ENCODE results near the gene OR10G3.
"Not testable (repeated sequence)": the region's sequence is repeated elsewhere in the genome, so short reads cannot be mapped to it uniquely, and the experiment has no call there.

The OR10G3 gene

GRCh38 chr14:21579976-21580375 is at the start of gene OR10G3:
Gene OR10G3 (minus strand): TSS chr14:21580076. CDS start chr14:21570744, 9,332 bp downstream.
- DNase-seq (ENCODE audit: extremely low spot score, insufficient read length, low read depth) (no peak), FAIRE-seq (no peak)

- FAIRE-seq (no peak), DNase-seq (ENCODE audit: extremely low spot score, insufficient read length, low read depth) (no peak)
These were observed 46.8 kb upstream of the OR10G3 start for GRCh38 chr14:21626491-21627230.

- DNase-seq (ENCODE audit: extremely low spot score, insufficient read length, low read depth): no peak
- no peak for FAIRE-seq
These were observed 37.7 kb upstream of the OR10G3 start for GRCh38 chr14:21617614-21618013.

GRCh38 chr14:21614240-21614639 is 34.4 kb upstream of the OR10G3 start:
- FAIRE-seq (no peak), DNase-seq (ENCODE audit: extremely low spot score, insufficient read length, low read depth) (no peak)

- DNase-seq (ENCODE audit: extremely low spot score, insufficient read length, low read depth): no peak
- FAIRE-seq: no peak
These were observed 32.4 kb upstream of the OR10G3 start for GRCh38 chr14:21612324-21612723.

GRCh38 chr14:21602181-21602580 is 22.3 kb upstream of the OR10G3 start:
- not testable (repeated sequence) for DNase-seq (ENCODE audit: extremely low spot score, insufficient read length, low read depth); FAIRE-seq

GRCh38 chr14:21589317-21589716 is 9.4 kb upstream of the OR10G3 start:
- no peak for FAIRE-seq
- no peak for DNase-seq (ENCODE audit: extremely low spot score, insufficient read length, low read depth)

GRCh38 chr14:21575661-21576060 is 4.2 kb downstream of the OR10G3 start:
- no peak for DNase-seq (ENCODE audit: extremely low spot score, insufficient read length, low read depth)
- no peak for FAIRE-seq

GRCh38 chr14:21572604-21573003 is 7.3 kb downstream of the OR10G3 start:
- DNase-seq (ENCODE audit: extremely low spot score, insufficient read length, low read depth) (no peak), FAIRE-seq (no peak)

GRCh38 chr14:21558703-21559170 is 21.1 kb downstream of the OR10G3 start:
- FAIRE-seq (no peak), DNase-seq (ENCODE audit: extremely low spot score, insufficient read length, low read depth) (no peak)

GRCh38 chr14:21557084-21557901 is 22.6 kb downstream of the OR10G3 start:
- DNase-seq (ENCODE audit: extremely low spot score, insufficient read length, low read depth): peak; percentile 45
- FAIRE-seq: peak; percentile 81

GRCh38 chr14:21556378-21557083 is 23.3 kb downstream of the OR10G3 start:
- FAIRE-seq (no peak), DNase-seq (ENCODE audit: extremely low spot score, insufficient read length, low read depth) (no peak)

GRCh38 chr14:21553266-21553665 is 26.6 kb downstream of the OR10G3 start:
- DNase-seq (ENCODE audit: extremely low spot score, insufficient read length, low read depth) (no peak), FAIRE-seq (no peak)

- DNase-seq (ENCODE audit: extremely low spot score, insufficient read length, low read depth); FAIRE-seq: not testable (repeated sequence)
These were observed 35.3 kb downstream of the OR10G3 start for GRCh38 chr14:21544588-21544987.

- DNase-seq (ENCODE audit: extremely low spot score, insufficient read length, low read depth): no peak
- no peak for FAIRE-seq
These were observed 35.9 kb downstream of the OR10G3 start for GRCh38 chr14:21543963-21544362.

GRCh38 chr14:21543521-21543960 is 36.3 kb downstream of the OR10G3 start:
- no peak for DNase-seq (ENCODE audit: extremely low spot score, insufficient read length, low read depth)
- no peak for FAIRE-seq

- FAIRE-seq (no peak), DNase-seq (ENCODE audit: extremely low spot score, insufficient read length, low read depth) (no peak)
These were observed 38.3 kb downstream of the OR10G3 start for GRCh38 chr14:21541413-21542074.

GRCh38 chr14:21539189-21539940 is 40.5 kb downstream of the OR10G3 start:
- DNase-seq (ENCODE audit: extremely low spot score, insufficient read length, low read depth) (no peak), FAIRE-seq (no peak)

- no peak for DNase-seq (ENCODE audit: extremely low spot score, insufficient read length, low read depth)
- no peak for FAIRE-seq
These were observed 42.8 kb downstream of the OR10G3 start for GRCh38 chr14:21537090-21537424.
